Esophagus muscularis mucosa (tissue), 3 donors: ENCODE results near the gene AP3D1.

Experiments used
- POLR2AphosphoS5 ChIP-seq, 2 donors: sonication (generic); formaldehyde crosslinking; IDR thresholded peaks; one replicate each; pipeline ENCODE4 v1.6.1; 2017; ENCODE audit warnings: antibody characterized with exemption in 2 of 2
- TF ChIP-seq, protein P1 (sequence below), 3 experiments: fragments of 200-600 bp in 2 of 3; fragments of 450-650 bp in 1 of 3; sonication (generic) in 2 of 3; IDR thresholded peaks; one replicate each; pipeline ENCODE4 v1.5.1; 2017 to 2019; ENCODE audit warnings: antibody characterized with exemption in 3 of 3, mild to moderate bottlenecking in 2 of 3, moderate library complexity in 1 of 3

DNA sequence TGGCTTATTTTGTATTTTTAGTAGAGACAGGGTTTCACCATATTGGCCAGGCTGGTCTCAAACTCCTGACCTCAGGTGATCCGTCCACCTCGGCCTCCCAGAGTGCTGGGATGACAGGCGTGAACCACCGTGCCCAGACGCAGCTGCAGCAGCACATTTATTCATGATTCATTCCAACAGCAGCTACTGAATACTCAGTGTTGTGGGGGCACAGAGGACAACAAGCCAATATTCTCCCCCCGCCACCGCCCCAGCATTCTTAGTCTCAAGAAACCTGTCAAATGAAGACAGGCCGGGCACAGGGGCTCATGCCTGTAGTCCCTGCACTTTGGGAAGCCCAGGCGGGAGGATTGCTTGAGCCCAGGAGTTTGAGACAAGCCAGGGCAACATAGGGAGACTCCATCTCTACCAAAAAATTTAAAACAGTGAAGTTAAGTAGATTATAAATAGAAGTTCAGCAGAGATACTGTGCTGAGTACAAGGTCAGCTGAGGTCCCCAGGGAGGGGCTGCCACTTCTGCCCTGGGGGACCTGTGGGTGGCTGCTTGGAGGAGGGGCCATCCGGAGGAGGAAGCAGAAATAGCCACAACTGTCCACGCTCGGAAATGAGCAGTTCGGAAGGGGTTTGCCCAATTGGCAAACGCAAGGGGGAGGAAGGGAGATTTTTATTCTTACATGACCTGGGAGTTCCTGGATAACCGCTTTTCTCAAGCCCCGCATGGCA, 16.7 kb upstream of the AP3D1 start:
- TF ChIP-seq, protein P1, sequence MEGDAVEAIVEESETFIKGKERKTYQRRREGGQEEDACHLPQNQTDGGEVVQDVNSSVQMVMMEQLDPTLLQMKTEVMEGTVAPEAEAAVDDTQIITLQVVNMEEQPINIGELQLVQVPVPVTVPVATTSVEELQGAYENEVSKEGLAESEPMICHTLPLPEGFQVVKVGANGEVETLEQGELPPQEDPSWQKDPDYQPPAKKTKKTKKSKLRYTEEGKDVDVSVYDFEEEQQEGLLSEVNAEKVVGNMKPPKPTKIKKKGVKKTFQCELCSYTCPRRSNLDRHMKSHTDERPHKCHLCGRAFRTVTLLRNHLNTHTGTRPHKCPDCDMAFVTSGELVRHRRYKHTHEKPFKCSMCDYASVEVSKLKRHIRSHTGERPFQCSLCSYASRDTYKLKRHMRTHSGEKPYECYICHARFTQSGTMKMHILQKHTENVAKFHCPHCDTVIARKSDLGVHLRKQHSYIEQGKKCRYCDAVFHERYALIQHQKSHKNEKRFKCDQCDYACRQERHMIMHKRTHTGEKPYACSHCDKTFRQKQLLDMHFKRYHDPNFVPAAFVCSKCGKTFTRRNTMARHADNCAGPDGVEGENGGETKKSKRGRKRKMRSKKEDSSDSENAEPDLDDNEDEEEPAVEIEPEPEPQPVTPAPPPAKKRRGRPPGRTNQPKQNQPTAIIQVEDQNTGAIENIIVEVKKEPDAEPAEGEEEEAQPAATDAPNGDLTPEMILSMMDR (IDR thresholded peaks at IDR 0.05), result no peak
- peak in 1 of 2 donors; percentile 10 for TF ChIP-seq POLR2AphosphoS5 (IDR thresholded peaks at IDR 0.05)
